Measurements from ENCODE around the gene MTA1.

DNA sequence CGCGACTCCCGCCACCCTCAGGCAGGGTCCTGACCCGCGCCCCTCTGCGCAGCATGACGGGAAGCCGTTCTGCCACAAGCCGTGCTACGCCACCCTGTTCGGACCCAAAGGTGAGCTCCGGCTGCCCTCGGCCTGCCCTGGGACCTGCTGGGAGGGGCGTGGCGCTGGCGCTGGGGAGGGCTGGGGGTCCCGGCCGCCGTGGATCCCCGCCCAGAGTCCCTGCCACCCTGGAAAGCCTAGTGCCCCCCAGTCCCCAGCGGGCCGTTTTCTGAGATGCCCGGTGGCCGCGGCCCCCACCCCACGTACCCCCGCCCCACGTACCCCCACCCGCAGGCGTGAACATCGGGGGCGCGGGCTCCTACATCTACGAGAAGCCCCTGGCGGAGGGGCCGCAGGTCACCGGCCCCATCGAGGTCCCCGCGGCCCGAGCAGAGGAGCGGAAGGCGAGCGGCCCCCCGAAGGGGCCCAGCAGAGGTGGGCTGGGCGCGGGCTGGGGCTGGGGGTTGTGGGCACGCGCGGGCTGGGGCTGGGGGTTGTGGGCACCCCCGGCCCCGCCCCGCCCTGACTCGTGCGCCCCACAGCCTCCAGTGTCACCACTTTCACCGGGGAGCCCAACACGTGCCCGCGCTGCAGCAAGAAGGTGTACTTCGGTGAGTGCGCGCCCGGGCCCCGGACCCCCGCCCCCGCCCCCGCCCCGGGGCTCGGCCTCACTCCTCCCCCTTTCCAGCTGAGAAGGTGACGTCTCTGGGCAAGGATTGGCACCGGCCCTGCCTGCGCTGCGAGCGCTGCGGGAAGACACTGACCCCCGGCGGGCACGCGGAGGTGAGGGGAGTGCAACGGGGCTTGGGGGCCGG, 59.0 kb downstream of the MTA1 start:
- TF ChIP-seq, protein P1, sequence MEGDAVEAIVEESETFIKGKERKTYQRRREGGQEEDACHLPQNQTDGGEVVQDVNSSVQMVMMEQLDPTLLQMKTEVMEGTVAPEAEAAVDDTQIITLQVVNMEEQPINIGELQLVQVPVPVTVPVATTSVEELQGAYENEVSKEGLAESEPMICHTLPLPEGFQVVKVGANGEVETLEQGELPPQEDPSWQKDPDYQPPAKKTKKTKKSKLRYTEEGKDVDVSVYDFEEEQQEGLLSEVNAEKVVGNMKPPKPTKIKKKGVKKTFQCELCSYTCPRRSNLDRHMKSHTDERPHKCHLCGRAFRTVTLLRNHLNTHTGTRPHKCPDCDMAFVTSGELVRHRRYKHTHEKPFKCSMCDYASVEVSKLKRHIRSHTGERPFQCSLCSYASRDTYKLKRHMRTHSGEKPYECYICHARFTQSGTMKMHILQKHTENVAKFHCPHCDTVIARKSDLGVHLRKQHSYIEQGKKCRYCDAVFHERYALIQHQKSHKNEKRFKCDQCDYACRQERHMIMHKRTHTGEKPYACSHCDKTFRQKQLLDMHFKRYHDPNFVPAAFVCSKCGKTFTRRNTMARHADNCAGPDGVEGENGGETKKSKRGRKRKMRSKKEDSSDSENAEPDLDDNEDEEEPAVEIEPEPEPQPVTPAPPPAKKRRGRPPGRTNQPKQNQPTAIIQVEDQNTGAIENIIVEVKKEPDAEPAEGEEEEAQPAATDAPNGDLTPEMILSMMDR (IDR thresholded peaks at IDR 0.05): no peak
- no peak for TF ChIP-seq POLR2A (IDR thresholded peaks at IDR 0.05)

Data from adrenal gland (tissue), 5 donors.